Liver (tissue), 9 donors: ENCODE results near the gene VARS1. TPM values are rescaled to one million over a fixed set of nuclear protein-coding genes. Genes with fewer than 3 reads are reported as not detected.

Experiments used
- DNase-seq: peaks from one replicate; pipeline ENCODE4 v3.0.0-alpha.2; 2017; ENCODE audit warnings: low spot score
- H3K27ac ChIP-seq, 2 donors: one replicate each; pipeline ENCODE4 v1.7.0; 2013; ENCODE audit warnings: inconsistent platforms in 2 of 2, low read length in 2 of 2, control low read depth in 1 of 2, low read depth in 1 of 2, mild to moderate bottlenecking in 1 of 2
- H3K27me3 ChIP-seq, 4 donors: one replicate each; pipeline versions ENCODE4 v1.6.1 to v1.7.0; 2013; ENCODE audit warnings: low read length in 3 of 4, inconsistent platforms in 1 of 4, mild to moderate bottlenecking in 1 of 4, moderate library complexity in 1 of 4; ENCODE audit not compliant: control insufficient read depth in 4 of 4, insufficient read depth in 4 of 4
- H3K36me3 ChIP-seq, 4 donors: one replicate each; pipeline versions ENCODE4 v1.6.1 to v1.7.0; 2013; ENCODE audit warnings: low read length in 3 of 4, mild to moderate bottlenecking in 3 of 4, low read depth in 1 of 4, moderate library complexity in 1 of 4; ENCODE audit not compliant: control insufficient read depth in 4 of 4, insufficient read depth in 3 of 4
- H3K4me1 ChIP-seq, 4 donors: one replicate each; pipeline versions ENCODE4 v1.6.1 to v1.7.0; 2013; ENCODE audit warnings: low read length in 3 of 4, mild to moderate bottlenecking in 3 of 4, moderate library complexity in 1 of 4; ENCODE audit not compliant: control insufficient read depth in 4 of 4, insufficient read depth in 4 of 4
- H3K4me3 ChIP-seq, 3 donors: one replicate each; pipeline versions ENCODE4 v1.6.1 to v1.7.0; 2013; ENCODE audit warnings: low read length in 3 of 3, control low read depth in 1 of 3, low read depth in 1 of 3, mild to moderate bottlenecking in 1 of 3
- H3K9ac ChIP-seq, 2 donors: one replicate each; pipeline ENCODE4 v1.7.0; 2013; ENCODE audit warnings: low read length in 2 of 2, mild to moderate bottlenecking in 2 of 2, moderate library complexity in 2 of 2, control low read depth in 1 of 2, low read depth in 1 of 2
- H3K9me3 ChIP-seq, 4 donors: one replicate each; pipeline versions ENCODE4 v1.6.1 to v1.7.0; 2013; ENCODE audit warnings: low read length in 3 of 4; ENCODE audit not compliant: control insufficient read depth in 4 of 4
- ATF3 ChIP-seq: IDR thresholded peaks from 2 replicates; pipeline ENCODE4 v1.6.1; 2016; ENCODE audit warnings: antibody characterized with exemption
- CTCF ChIP-seq: fragments of 150-350 bp; IDR thresholded peaks from 2 replicates; pipeline ENCODE4 v1.5.1; 2017; ENCODE audit warnings: improper control_type of control experiment, low read depth, low read length; ENCODE audit not compliant: missing input control
- EGR1 ChIP-seq, 2 donors: IDR thresholded peaks; 2 replicates each; pipeline ENCODE4 v1.6.1; 2016 to 2018; ENCODE audit warnings: antibody characterized with exemption in 2 of 2, low read depth in 2 of 2
- FOXA1 ChIP-seq: IDR thresholded peaks from 2 replicates; pipeline ENCODE4 v1.6.1; 2016; ENCODE audit warnings: antibody characterized with exemption
- FOXA2 ChIP-seq: IDR thresholded peaks from 2 replicates; pipeline ENCODE4 v1.6.1; 2016; ENCODE audit warnings: antibody characterized with exemption
- GABPA ChIP-seq, 2 donors: IDR thresholded peaks in 1 of 2; conservative IDR thresholded peaks in 1 of 2; 2 replicates each; pipeline ENCODE4 v1.6.1; 2016; ENCODE audit warnings: antibody characterized with exemption in 2 of 2, mild to moderate bottlenecking in 1 of 2, moderate library complexity in 1 of 2
- HNF4A ChIP-seq, 2 donors: conservative IDR thresholded peaks; 2 replicates each; pipeline ENCODE4 v1.6.1; 2016; ENCODE audit warnings: antibody characterized with exemption in 2 of 2, mild to moderate bottlenecking in 2 of 2
- JUND ChIP-seq, 2 donors: IDR thresholded peaks; 2 replicates each; pipeline ENCODE4 v1.6.1; 2016; ENCODE audit warnings: antibody characterized with exemption in 2 of 2
- MAX ChIP-seq: IDR thresholded peaks from 2 replicates; pipeline ENCODE4 v1.6.1; 2016; ENCODE audit warnings: antibody characterized with exemption
- NR2F2 ChIP-seq: IDR thresholded peaks from 2 replicates; pipeline ENCODE4 v1.6.1; 2016; ENCODE audit warnings: antibody characterized with exemption
- RAD21 ChIP-seq, 2 donors: IDR thresholded peaks; 2 replicates each; pipeline ENCODE4 v1.6.1; 2016; ENCODE audit warnings: antibody characterized with exemption in 2 of 2, mild to moderate bottlenecking in 2 of 2
- REST ChIP-seq: IDR thresholded peaks from 2 replicates; pipeline ENCODE4 v1.6.1; 2016; ENCODE audit warnings: antibody characterized with exemption, mild to moderate bottlenecking
- RXRA ChIP-seq, 2 donors: IDR thresholded peaks; 2 replicates each; pipeline ENCODE4 v1.6.1; 2017 to 2018; ENCODE audit warnings: antibody characterized with exemption in 2 of 2, mild to moderate bottlenecking in 1 of 2
- SP1 ChIP-seq: IDR thresholded peaks from 2 replicates; pipeline ENCODE4 v1.6.1; 2018; ENCODE audit warnings: antibody characterized with exemption, mild to moderate bottlenecking
- TAF1 ChIP-seq: conservative IDR thresholded peaks from 2 replicates; pipeline ENCODE4 v1.6.1; 2016; ENCODE audit warnings: antibody characterized with exemption, mild to moderate bottlenecking
- YY1 ChIP-seq: IDR thresholded peaks from 2 replicates; pipeline ENCODE4 v1.6.1; 2016; ENCODE audit warnings: antibody characterized with exemption, mild to moderate bottlenecking
- ZBTB33 ChIP-seq: IDR thresholded peaks from 2 replicates; pipeline ENCODE4 v1.6.1; 2016; ENCODE audit warnings: antibody characterized with exemption
- WGBS: extraction: QIAGEN DNeasy Blood & Tissue Kit; methylation state at CpG from one replicate; pipeline ENCODE4 v1.1.7; 2013; 5-methylcytosine and 5-hydroxymethylcytosine counted together
- polyA plus RNA-seq, 2 donors: library from polyadenylated mRNA; stranded (reverse) in 1 of 2; unstranded in 1 of 2; fragments of 200-250 nt in 1 of 2; fragments of >200 nt in 1 of 2; fragmentation: Nextera tagmentation in 1 of 2; extraction: Ambion mirVana in 1 of 2; gene quantifications; one replicate each; pipeline versions ENCODE4 v1.2.1 to v1.2.3, GENCODE V29; 2013 to 2015
- total RNA-seq, 2 donors: library from RNA; depleted of rRNA; stranded (reverse); fragments of >200 nt; gene quantifications; one replicate each; pipeline ENCODE4 v1.2.3, GENCODE V29; 2014
- donor health status: healthy.
- donor health status: healthy.
- donor health status: healthy.
- donor health status: healthy.
- donor health status: healthy.

Gene VARS1
- 10 to 100 TPM; 32.4 to 44.7 TPM for total RNA-seq
- polyA plus RNA-seq, result 10 to 100 TPM; 17.9 to 32.5 TPM

GRCh38 chr6:31795616-31796298 is at the start of gene VARS1:
Gene VARS1, minus strand, starts transcription at chr6:31795752. Its CDS starts 535 bp downstream, at chr6:31795217.
- DNase-seq, result peak; percentile 92
- Histone ChIP-seq H3K36me3 (peaks cover 0 to 10% (median 6%) of the 10 kb centered on the region in 4 donors), H3K27ac (peak within 1 kb of the TSS; percentile 92 to 94), H3K4me3 (peak within 1 kb of the TSS; percentile 95 to 98 (median 96)), H3K9ac (peak within 1 kb of the TSS; percentile 93 to 99), H3K27me3 (no peaks in the 10 kb centered on the region), H3K9me3 (no peaks in the 10 kb centered on the region), H3K4me1 (peaks cover 0 to 10% (median 6%) of the 10 kb centered on the region in 4 donors)
- under 1% methylated on average over 75 of the region's 75 CpGs for WGBS
- TF ChIP-seq REST (no peak), FOXA2 (no peak), MAX (peak; percentile 22), RXRA (IDR thresholded peaks at IDR 0.05) (peak; percentile 21 to 65), SP1 (peak; percentile 63), RAD21 (IDR thresholded peaks at IDR 0.05) (peak; percentile 56 to 72), NR2F2 (peak; percentile 15), CTCF (peak; percentile 83), HNF4A (conservative IDR thresholded peaks at IDR 0.05) (peak; percentile 3 to 10), JUND (IDR thresholded peaks at IDR 0.05) (no peak), YY1 (peak; percentile 75)

- WGBS, result 98% methylated on average over 3 of the region's 3 CpGs
- H3K4me1 ChIP-seq, result peaks cover 0 to 3% (median 0%) of the 10 kb centered on the region in 4 donors
- H3K9ac ChIP-seq, result no peak overlapping the region
- no peak for DNase-seq
- no peaks in the 10 kb centered on the region for H3K27me3 ChIP-seq
- peaks cover 4 to 14% (median 11%) of the 10 kb centered on the region in 4 donors for H3K36me3 ChIP-seq
- no peak overlapping the region for H3K4me3 ChIP-seq
- no peak overlapping the region for H3K27ac ChIP-seq
- no peaks in the 10 kb centered on the region for H3K9me3 ChIP-seq
- TF ChIP-seq ZBTB33, result no peak
- TF ChIP-seq GABPA (IDR thresholded peaks at IDR 0.05 in 1 of 2, conservative IDR thresholded peaks at IDR 0.05 in 1 of 2), result no peak
- TF ChIP-seq NR2F2, result no peak
- no peak for TF ChIP-seq FOXA1
- TF ChIP-seq ATF3, result no peak
- TF ChIP-seq RAD21 (IDR thresholded peaks at IDR 0.05), result no peak
- no peak for TF ChIP-seq YY1
- no peak for TF ChIP-seq HNF4A (conservative IDR thresholded peaks at IDR 0.05)
- no peak for TF ChIP-seq TAF1
- no peak for TF ChIP-seq RXRA (IDR thresholded peaks at IDR 0.05)
- TF ChIP-seq MAX, result no peak
- TF ChIP-seq JUND (IDR thresholded peaks at IDR 0.05), result no peak
- no peak for TF ChIP-seq EGR1 (IDR thresholded peaks at IDR 0.05; ENCODE audit: low read depth in 2 of 2)
- no peak for TF ChIP-seq FOXA2
- TF ChIP-seq SP1, result no peak
- no peak for TF ChIP-seq REST
Measured at GRCh38 chr6:31844507-31844906, 49.0 kb upstream of the VARS1 start.
